IMR-90 (cell line): ENCODE results near the gene ETHE1. TPM values are rescaled to one million over a fixed set of nuclear protein-coding genes. Genes with fewer than 3 reads are reported as not detected.

Experiments
- ATAC-seq: fragments of 200-7000 bp; cut with Tn5 transposase; 2 replicates; pipeline ENCODE4 v1.9.1; 2020; ENCODE audit warnings: low read depth, mild to moderate bottlenecking, moderate library complexity
- BruUV-seq: library from RNA; stranded (reverse); fragments of 400-500 nt; replicated peaks from 2 replicates; lab custom pipeline; 2021; lab: Mats Ljungman, UMichigan
- CTCF ChIA-PET: fragments of 300-600 bp; formaldehyde crosslinking; extraction: SDS; loops from one replicate; lab custom pipeline; 2021; ENCODE audit warnings: antibody characterized with exemption; lab: Yijun Ruan, JAX
- POLR2A ChIA-PET: fragments of 300-600 bp; sonication (Branson Sonifier 250); formaldehyde crosslinking; loops from one replicate; lab custom pipeline; 2022; ENCODE audit warnings: antibody characterized with exemption; ENCODE audit not compliant: unreplicated experiment; lab: Charles Lee
- DNase-seq: peaks from one replicate; pipeline ENCODE4 v3.0.0; 2013
- H2AFZ ChIP-seq: replicated peaks from 2 replicates; pipeline ENCODE3; 2013; ENCODE audit warnings: low read length, mild to moderate bottlenecking; ENCODE audit not compliant: poor library complexity
- H2AK5ac ChIP-seq: 2 replicates; pipeline ENCODE4 v1.6.1; 2013; ENCODE audit warnings: low read depth, low read length, inconsistent platforms
- H2AK9ac ChIP-seq: replicated peaks from 2 replicates; pipeline ENCODE3; 2013; ENCODE audit warnings: mild to moderate bottlenecking, low read depth, low read length, moderate library complexity; ENCODE audit not compliant: poor library complexity
- H2BK120ac ChIP-seq: 2 replicates; pipeline ENCODE4 v1.6.1; 2013; ENCODE audit warnings: low read depth, low read length, inconsistent platforms
- H2BK15ac ChIP-seq: 3 replicates; pipeline ENCODE4 v1.6.1; 2013; ENCODE audit warnings: low read depth, low read length, inconsistent platforms
- H2BK20ac ChIP-seq: 2 replicates; pipeline ENCODE4 v1.6.1; 2013; ENCODE audit warnings: low read depth, mild to moderate bottlenecking, inconsistent platforms, low read length, moderate library complexity
- H2BK5ac ChIP-seq: 2 replicates; pipeline ENCODE4 v1.6.1; 2013; ENCODE audit warnings: mild to moderate bottlenecking, low read depth, low read length, inconsistent platforms; ENCODE audit not compliant: poor library complexity, severe bottlenecking
- H3K14ac ChIP-seq: replicated peaks from 2 replicates; pipeline ENCODE4 v1.6.1; 2013; ENCODE audit warnings: low read depth, low read length, inconsistent platforms
- H3K18ac ChIP-seq: 2 replicates; pipeline ENCODE4 v1.6.1; 2013; ENCODE audit warnings: low read depth, low read length, control low read depth
- H3K23ac ChIP-seq: 2 replicates; pipeline ENCODE4 v1.6.1; 2013; ENCODE audit warnings: low read depth, low read length, inconsistent platforms
- H3K27ac ChIP-seq: 2 replicates; pipeline ENCODE4 v1.5.1; 2013; ENCODE audit warnings: mild to moderate bottlenecking, control low read depth, low read length; ENCODE audit not compliant: insufficient read depth
- H3K27me3 ChIP-seq: 2 replicates; pipeline ENCODE4 v1.6.1; 2013; ENCODE audit warnings: low read length; ENCODE audit not compliant: control insufficient read depth, insufficient read depth
- H3K36me3 ChIP-seq: 2 replicates; pipeline ENCODE4 v1.6.1; 2013; ENCODE audit warnings: low read length, mixed read lengths; ENCODE audit not compliant: control insufficient read depth, insufficient read depth
- H3K4ac ChIP-seq: 2 replicates; pipeline ENCODE4 v1.6.1; 2013; ENCODE audit warnings: low read depth, low read length, inconsistent platforms
- H3K4me1 ChIP-seq: 2 replicates; pipeline ENCODE4 v1.6.1; 2013; ENCODE audit warnings: low read length, mixed read lengths; ENCODE audit not compliant: control insufficient read depth, insufficient read depth
- H3K4me2 ChIP-seq: 2 replicates; pipeline ENCODE4 v1.6.1; 2013; ENCODE audit warnings: low read depth, mild to moderate bottlenecking, control low read depth, low read length, moderate library complexity
- H3K4me3 ChIP-seq: 2 replicates; pipeline ENCODE4 v1.5.1; 2013; ENCODE audit warnings: low read depth, mild to moderate bottlenecking, control low read depth, low read length, moderate library complexity; ENCODE audit not compliant: insufficient read depth
- H3K56ac ChIP-seq: 2 replicates; pipeline ENCODE4 v1.6.1; 2013; ENCODE audit warnings: low read length, inconsistent platforms; ENCODE audit not compliant: insufficient read depth; ENCODE audit errors: extremely low read depth
- H3K79me1 ChIP-seq, 2 experiments: 2 replicates each; pipeline ENCODE4 v1.6.1; 2013; ENCODE audit warnings: low read length in 2 of 2, inconsistent platforms in 1 of 2, low read depth in 1 of 2
- H3K9ac ChIP-seq: 2 replicates; pipeline ENCODE4 v1.6.1; 2013; ENCODE audit warnings: low read depth, low read length, control low read depth
- H3K9me1 ChIP-seq: 2 replicates; pipeline ENCODE4 v1.6.1; 2013; ENCODE audit warnings: low read length, inconsistent platforms; ENCODE audit not compliant: insufficient read depth
- H3K9me3 ChIP-seq: 2 replicates; pipeline ENCODE4 v1.6.1; 2013; ENCODE audit warnings: low read length; ENCODE audit not compliant: control insufficient read depth, insufficient read depth
- H4K20me1 ChIP-seq: 2 replicates; pipeline ENCODE4 v1.6.1; 2013; ENCODE audit warnings: low read length, inconsistent platforms; ENCODE audit not compliant: insufficient read depth
- H4K5ac ChIP-seq: 2 replicates; pipeline ENCODE4 v1.6.1; 2013; ENCODE audit warnings: mild to moderate bottlenecking, low read depth, low read length, control low read depth
- H4K8ac ChIP-seq, 2 experiments: 2 replicates each; pipeline ENCODE4 v1.6.1; 2013; ENCODE audit warnings: low read depth in 2 of 2, low read length in 2 of 2, control low read depth in 1 of 2, inconsistent platforms in 1 of 2
- H4K91ac ChIP-seq: 2 replicates; pipeline ENCODE4 v1.6.1; 2013; ENCODE audit warnings: low read depth, low read length, inconsistent platforms; ENCODE audit not compliant: insufficient read depth
- CEBPB ChIP-seq: IDR thresholded peaks from 2 replicates; pipeline ENCODE4 v1.6.1; 2012; ENCODE audit warnings: low read depth, low read length, improper control_type of control experiment
- ELK1 ChIP-seq: fragments of 150-350 bp; IDR thresholded peaks from 2 replicates; pipeline ENCODE4 v1.6.1; 2016; ENCODE audit warnings: low read depth, mild to moderate bottlenecking, low read length, moderate library complexity, borderline replicate concordance
- MAZ ChIP-seq: IDR thresholded peaks from 2 replicates; pipeline ENCODE4 v1.6.1; 2012; ENCODE audit warnings: low read depth, mild to moderate bottlenecking, low read length, improper control_type of control experiment, moderate library complexity, borderline replicate concordance
- WGBS, 2 experiments: methylation state at CpG; one replicate each; pipeline versions ENCODE4 v1.1.5 to v1.1.7; 2013; ENCODE audit warnings: missing lambda C conversion rate in 2 of 2; ENCODE audit not compliant: insufficient read length in 1 of 2; ENCODE audit errors: extremely low coverage in 2 of 2; 5-methylcytosine and 5-hydroxymethylcytosine counted together
- dilution Hi-C: fragments of 300-500 bp; cut with HindIII; formaldehyde crosslinking; loops from one replicate; pipeline ENCODE4 v1.14.3; 2018; ENCODE audit warnings: low sequenced_read_pairs; ENCODE audit not compliant: unreplicated experiment
- in situ Hi-C: fragments of 300-500 bp; cut with MboI; formaldehyde crosslinking; loops from 3 replicates; pipeline ENCODE4 v1.14.3; 2019; ENCODE audit warnings: low sequenced_read_pairs, inconsistent platforms, mixed read lengths
- intact Hi-C: fragments of 100-400 bp; cut with micrococcal nuclease; formaldehyde crosslinking; loops from 2 replicates; pipeline ENCODE4 v1.10.0; 2022
- polyA plus RNA-seq, 3 experiments: library from polyadenylated mRNA; depleted of rRNA; stranded (reverse); fragments of >200 nt; gene quantifications; 2 replicates each; pipeline ENCODE4 v1.2.3, GENCODE V29; 2012; ENCODE audit warnings: low replicate concordance in 1 of 3
- total RNA-seq: library from RNA; depleted of rRNA; stranded (reverse); fragments of >200 nt; gene quantifications from 2 replicates; pipeline ENCODE4 v1.2.3, GENCODE V29; 2012

Gene ETHE1
- total and polyA plus RNA-seq, 2 of the 4 experiments (the other 2 are of a cell fraction) = 161 to 233 TPM

GRCh38 chr19:43464134-43464775, 62.7 kb downstream of the ETHE1 start:
- CTCF ChIA-PET = interaction anchor here (0.9 kb wide), 1 partner anchor 55 kb away, joined by 4 read pairs; no protein-coding TSS in a partner anchor
- in situ Hi-C loops (no loop called here), dilution Hi-C loops (no loop called here), intact Hi-C loops (no loop called here)
- POLR2A ChIA-PET = no interaction called here
- ATAC-seq (peak; percentile 61), DNase-seq (no peak)
- H3K18ac ChIP-seq = peak overlapping the region; percentile 12; the same call in 1 of the 2 replicates
- peak overlapping the region; percentile 80 for H3K4me3 ChIP-seq
- H4K8ac ChIP-seq = peak overlapping the region; percentile 19 to 51; a peak in 3 of 4 replicates
- 0 out of 2 replicates have a peak, but pooled peaks cover 2% of the 10 kb centered on the region for H3K27me3 ChIP-seq
- no peaks in the 10 kb centered on the region for H3K36me3 ChIP-seq
- peak overlapping the region; percentile 32; the same call in 1 of the 2 replicates for H3K23ac ChIP-seq
- peak overlapping the region; percentile 41 for H3K4ac ChIP-seq
- peak overlapping the region; percentile 22 for H2BK120ac ChIP-seq
- H4K20me1 ChIP-seq = no peaks in the 10 kb centered on the region
- no TSS peak for BruUV-seq
- peak overlapping the region; percentile 15; the same call in 1 of the 2 replicates for H2AK5ac ChIP-seq
- H2AK9ac ChIP-seq = peak overlapping the region; percentile 71
- no peak overlapping the region for H2BK5ac ChIP-seq
- no peaks in the 10 kb centered on the region for H3K9me3 ChIP-seq
- peak overlapping the region; percentile 61 for H3K14ac ChIP-seq
- H3K27ac ChIP-seq = peak overlapping the region; percentile 29
- H3K4me2 ChIP-seq = peak overlapping the region; percentile 80
- H2BK20ac ChIP-seq = peak overlapping the region; percentile 27; the same call in 1 of the 2 replicates
- H3K56ac ChIP-seq = no peak overlapping the region
- H4K5ac ChIP-seq = peak overlapping the region; percentile 4; the same call in 1 of the 2 replicates
- H4K91ac ChIP-seq = peak overlapping the region; percentile 16; the same call in 1 of the 2 replicates
- no peaks in the 10 kb centered on the region for H3K79me1 ChIP-seq
- peak overlapping the region; percentile 96 for H2AFZ ChIP-seq
- peak overlapping the region; percentile 25 for H3K9ac ChIP-seq
- TF ChIP-seq MAZ = 0 out of 2 replicates have a peak, but pooled peaks have one; percentile 3
- no peak for TF ChIP-seq CEBPB
- TF ChIP-seq ELK1 = no peak
- 4% methylated on average over 21 of the region's 33 CpGs; no CpG with 5 or more reads in 1 of the 2 experiments for WGBS, 2 experiments
- H3K4me1 ChIP-seq = peaks cover 15% of the 10 kb centered on the region
- H2BK15ac ChIP-seq = peak overlapping the region; percentile 8; the same call in 1 of the 3 replicates
- H3K9me1 ChIP-seq = peaks cover 12% of the 10 kb centered on the region
